DMS 273 treated with DMSO at 0.1 percent for 48 hours (cell line): ENCODE data around the gene CDC14A.
"Not testable (repeated sequence)": the region's sequence is repeated elsewhere in the genome, so short reads cannot be mapped to it uniquely, and the experiment has no call there.

ENCODE experiments used
- DNase-seq: peaks from one replicate; lab custom pipeline; 2025; lab: John Stamatoyannopoulos, UW

The CDC14A gene, protein sequence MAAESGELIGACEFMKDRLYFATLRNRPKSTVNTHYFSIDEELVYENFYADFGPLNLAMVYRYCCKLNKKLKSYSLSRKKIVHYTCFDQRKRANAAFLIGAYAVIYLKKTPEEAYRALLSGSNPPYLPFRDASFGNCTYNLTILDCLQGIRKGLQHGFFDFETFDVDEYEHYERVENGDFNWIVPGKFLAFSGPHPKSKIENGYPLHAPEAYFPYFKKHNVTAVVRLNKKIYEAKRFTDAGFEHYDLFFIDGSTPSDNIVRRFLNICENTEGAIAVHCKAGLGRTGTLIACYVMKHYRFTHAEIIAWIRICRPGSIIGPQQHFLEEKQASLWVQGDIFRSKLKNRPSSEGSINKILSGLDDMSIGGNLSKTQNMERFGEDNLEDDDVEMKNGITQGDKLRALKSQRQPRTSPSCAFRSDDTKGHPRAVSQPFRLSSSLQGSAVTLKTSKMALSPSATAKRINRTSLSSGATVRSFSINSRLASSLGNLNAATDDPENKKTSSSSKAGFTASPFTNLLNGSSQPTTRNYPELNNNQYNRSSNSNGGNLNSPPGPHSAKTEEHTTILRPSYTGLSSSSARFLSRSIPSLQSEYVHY

DNA sequence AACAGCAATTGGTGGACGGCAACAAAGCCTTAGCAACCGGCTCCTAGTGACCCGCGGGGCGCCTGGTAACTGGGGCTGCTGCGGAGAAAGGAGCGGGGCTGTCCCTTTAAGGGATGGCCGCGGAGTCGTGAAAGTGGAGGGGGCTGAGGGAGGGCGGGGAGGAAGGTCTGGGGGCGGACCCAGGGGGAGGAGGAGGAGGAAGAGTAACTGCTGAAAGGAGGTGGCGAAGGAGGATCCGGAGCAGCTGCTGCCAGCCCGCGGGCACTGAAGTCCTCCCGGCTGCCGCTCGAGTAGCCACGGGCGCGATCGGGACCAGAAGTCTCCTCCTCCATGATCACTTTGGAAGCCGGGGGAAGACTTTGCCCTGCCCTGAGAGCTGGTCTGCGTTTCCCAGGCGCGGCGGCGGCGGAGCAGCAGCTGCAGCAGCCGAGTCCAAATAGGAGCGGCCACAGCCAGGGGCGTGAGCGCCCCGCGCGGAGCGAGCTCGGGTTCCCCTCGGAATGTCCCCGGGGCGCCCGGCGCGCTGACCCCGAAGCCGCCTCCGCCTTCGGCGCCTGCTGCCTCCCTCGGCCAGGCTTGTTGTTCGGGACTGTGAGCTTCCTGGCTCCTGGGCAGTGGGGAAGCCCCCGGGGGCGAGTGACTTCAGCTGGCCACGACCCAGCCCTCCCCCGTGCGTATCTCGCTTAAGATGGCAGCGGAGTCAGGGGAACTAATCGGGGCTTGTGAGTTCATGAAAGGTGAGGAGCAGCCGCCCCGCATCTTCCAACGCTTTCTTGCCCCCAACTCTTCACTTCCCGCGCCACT lies at the start of gene CDC14A:
Gene CDC14A (plus strand): TSS at position 240 of the 804 bp plus-strand sequence. CDS start 449 bp downstream, at position 689.
- DNase-seq: peak; percentile 95

DNA sequence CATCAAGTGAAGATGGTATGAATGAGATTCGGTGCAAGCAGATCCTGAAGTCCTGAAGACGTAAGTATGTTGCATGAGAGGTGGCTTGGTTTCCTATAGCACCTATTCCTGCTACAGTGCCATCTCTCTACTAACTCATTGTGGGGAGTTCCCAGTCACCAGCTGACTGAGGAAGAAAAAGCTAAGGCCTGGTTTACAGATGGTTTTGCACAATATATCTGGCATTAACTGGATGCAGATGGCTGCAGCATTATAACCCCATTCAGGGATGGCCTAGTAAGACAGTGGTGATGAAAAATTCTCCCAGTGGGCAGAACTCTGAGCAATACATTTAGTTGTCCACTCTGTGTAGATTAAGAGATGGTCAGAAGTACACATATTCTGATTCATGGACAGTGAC lies 49.6 kb upstream of the CDC14A start:
- no peak for DNase-seq

DNA sequence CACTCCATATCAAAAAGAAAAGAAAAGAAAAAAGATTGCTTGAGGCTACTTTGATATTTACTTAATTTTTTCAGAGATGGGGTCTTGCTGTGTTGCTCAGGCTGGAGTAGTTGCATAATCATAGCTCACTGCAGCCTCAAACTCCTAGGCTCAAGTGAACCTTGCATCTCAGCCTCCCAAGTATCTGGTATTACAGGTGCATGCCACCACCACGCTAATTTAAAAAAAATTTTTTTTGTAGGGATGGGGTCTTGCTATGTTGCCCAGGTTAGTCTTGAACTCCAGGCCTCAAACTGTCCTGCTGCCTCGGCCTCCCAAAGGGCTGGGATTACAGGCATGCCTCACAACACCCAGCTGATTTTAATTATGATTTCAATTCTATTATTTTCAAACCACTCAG lies 48.1 kb upstream of the CDC14A start:
- DNase-seq: no peak

DNA sequence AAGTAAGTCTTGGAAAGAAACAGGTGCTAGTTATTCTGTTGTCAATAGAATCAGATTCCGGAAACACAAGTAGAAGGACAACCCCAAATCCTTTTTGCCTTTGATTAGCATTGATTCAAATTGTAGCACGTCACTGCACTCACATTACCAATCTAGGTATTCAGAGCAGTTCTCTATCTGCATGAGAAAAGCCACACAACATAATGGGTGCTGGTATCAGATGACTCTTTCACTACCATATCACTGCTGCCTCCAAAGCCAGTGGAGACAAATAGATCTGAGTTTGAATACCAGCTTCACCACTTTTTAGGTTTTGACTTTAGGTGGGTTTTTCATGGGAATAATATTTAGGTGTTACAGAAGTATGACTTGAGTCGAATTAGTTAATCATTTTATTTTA lies 47.4 kb upstream of the CDC14A start:
- no peak for DNase-seq

DNA sequence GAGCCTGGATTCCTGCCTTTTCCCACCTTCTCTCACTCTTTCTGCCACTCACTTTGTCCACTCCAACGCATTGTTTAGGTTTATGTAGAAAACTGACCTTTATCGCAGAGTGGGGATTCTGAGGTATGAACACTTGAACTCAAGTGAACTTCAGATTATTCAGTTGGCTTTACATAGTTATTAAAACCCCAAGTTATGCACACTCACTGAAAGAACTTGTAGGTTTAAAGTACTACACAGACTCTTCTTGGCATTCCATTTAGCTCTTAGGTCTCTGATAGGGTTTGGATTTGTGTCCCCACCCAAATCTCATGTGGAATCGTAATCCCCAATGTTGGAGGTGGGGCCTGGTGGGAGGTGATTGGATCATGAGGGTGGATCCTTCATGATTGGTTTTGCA lies 46.4 kb upstream of the CDC14A start:
- no peak for DNase-seq

DNA sequence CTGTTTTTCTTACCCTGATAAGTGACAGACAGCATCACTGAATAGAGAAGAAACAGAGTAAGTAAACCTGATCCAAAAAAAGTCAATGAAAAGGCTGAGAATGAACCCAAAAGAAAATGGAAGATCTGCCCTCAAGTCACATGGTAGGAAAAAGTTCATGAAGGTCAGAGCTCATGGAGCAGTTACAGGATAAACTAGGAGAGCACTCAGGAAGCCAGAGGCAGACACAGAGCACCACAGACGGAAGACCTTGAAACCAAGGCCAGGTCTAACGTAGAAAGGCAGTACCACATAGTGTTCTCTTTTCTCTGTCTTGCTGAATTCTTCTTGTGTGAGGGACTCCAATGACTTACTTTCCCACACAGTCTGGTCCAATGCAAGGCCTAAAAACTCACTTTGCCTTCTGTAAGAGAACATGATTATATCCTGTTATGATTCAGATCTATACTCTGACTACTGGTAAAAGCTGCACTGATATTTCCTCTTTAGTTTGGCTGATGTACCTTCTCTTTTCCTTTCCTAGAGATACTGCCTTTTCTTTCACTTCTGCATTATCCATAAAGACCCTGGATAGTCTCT lies 45.5 kb upstream of the CDC14A start:
- no peak for DNase-seq

DNA sequence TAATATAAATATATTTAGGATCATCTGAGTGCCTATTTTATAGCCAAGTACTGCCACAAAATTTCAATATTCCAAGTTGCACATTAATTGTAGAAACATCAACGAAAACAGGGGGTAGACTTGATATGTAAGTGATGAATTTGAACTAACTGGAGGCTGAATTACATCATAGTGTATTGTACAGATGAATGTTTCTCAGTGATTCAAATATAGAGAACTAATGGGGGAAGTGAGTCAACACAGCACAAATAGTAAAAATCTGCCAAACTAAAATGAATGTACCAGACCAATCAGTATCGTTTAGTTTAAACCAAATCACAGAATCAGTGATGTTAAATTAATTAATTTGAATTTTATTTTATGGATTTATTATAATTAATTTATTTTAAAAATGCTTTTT lies 43.5 kb upstream of the CDC14A start:
- no peak for DNase-seq

DNA sequence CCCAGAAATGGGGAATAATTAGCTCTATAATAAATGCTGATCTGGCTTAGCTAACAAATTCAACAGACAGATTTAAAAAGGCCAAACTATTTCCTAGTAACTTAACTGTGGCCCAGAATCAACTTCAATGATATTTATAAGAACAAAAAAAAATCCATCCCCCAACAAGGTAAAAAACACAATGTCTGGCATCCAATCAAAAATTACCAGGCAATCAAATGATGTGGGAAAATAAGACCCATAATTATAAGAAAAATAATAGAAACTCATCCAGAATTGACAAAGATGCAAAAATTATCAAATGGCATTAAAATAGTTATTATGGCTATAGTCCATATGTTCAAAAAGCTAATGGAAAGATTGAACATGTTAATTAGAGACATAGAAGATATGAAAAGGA lies 42.4 kb upstream of the CDC14A start:
- DNase-seq: no peak

DNA sequence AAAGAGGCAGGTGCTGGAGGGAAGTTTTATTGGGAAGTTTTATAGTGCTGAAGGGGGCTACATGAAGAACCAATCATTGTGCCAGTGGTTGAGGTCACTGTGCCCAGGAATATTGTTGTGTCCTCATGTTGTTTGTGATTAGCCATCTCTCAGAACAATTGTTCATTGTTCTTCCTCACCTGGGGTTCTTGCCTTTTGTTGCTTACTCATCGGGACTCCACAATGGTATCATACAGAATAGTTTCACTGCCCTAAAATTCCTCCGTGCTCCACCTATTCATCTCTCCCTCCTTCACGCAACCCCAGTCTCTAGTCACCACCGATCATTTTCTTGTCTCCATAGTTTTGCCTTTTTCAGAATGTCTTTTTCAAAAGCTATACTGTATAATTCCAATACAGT lies 38.9 kb upstream of the CDC14A start:
- no peak for DNase-seq

DNA sequence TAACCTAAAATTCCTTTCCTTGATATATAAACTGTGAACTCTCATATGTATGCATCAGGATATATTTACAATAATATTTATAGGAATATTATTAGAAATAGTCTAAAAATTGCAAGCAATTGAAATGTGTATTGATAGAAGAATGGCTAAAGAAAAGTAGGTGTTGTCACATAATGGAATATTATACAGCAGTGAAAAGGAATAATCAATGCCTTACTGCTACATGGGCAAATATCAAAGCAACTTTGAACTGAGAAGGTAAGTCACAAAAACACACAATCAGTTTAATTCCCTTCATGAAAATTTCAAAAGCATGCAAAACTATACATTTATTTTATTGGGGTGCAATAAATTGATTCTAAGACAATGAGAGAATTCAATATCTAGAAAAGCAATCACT lies 35.7 kb upstream of the CDC14A start:
- no peak for DNase-seq

DNA sequence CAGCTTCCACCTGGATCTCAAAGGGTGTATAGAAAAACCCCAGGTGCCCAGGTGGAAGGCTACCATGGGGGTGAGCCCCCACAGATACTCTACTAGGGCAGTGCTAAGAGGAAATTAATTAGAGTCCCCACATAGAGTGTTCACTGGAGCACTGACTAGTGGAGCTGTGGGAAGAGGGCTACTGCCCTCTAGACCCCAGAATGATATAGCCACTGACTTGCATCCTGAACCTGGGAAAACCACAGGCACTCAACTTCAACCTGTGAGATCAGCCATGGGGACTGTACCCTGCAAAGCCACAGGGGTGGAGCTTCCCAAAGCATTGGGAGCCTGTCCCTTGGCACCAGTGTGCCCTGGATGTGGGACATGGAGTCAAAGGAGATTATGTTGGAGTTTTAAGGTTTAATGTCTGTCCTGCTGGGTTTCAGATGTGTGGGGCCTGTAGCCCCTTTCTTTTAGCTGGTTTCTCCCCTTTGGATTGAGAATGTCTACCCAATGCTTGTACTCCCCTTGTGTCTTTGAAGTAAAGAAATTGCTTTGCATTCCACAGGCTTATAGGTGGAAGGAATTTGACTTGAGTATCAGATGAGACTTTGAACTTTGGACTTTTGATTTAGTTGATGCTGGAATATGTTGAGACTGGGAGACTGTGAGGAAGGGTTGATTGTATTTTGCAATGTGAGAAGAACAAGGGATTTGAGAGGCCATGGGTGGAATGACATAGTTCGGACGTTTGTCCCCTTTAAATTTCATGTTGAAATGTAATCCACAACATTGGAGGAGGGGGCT lies 31.8 kb upstream of the CDC14A start:
- DNase-seq: no peak

DNA sequence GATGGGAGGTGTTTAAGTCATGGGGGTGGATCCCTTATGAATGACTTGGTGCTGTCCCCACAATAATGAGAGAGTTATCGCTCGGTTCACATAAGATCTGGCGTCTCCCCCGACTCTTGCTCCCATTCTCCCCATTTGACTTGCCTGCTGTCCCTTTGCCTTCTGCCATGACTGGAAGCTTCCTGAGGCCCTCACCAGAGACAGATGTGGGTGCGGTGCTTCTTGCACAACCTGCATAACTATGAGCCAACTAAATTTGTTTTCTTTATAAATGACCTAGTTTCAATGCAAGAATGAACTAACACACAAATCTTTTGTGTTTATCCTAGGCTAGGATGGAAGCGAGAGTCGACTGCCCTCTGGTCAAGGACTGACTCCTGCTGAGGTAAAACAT lies 31.2 kb upstream of the CDC14A start:
- no peak for DNase-seq

DNA sequence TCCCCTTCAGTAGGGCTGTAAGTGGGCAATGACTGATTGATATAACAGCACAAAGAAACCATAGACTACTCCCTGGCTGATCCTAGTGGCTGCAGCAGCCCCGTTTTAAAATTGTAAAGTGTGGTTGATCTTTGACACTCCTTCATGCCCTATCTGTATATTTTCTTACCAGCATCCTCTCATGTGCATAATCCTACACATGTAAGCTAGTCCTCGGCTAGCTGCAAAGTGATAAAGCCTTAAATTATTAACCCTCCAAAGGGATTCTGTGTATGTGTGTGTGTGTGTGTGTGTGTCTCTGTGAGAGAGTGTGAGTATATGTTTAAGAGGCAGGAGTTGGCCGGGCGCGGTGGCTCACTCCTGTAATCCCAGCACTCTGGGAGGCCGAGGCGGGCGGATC lies 30.8 kb upstream of the CDC14A start:
- DNase-seq: no peak

DNA sequence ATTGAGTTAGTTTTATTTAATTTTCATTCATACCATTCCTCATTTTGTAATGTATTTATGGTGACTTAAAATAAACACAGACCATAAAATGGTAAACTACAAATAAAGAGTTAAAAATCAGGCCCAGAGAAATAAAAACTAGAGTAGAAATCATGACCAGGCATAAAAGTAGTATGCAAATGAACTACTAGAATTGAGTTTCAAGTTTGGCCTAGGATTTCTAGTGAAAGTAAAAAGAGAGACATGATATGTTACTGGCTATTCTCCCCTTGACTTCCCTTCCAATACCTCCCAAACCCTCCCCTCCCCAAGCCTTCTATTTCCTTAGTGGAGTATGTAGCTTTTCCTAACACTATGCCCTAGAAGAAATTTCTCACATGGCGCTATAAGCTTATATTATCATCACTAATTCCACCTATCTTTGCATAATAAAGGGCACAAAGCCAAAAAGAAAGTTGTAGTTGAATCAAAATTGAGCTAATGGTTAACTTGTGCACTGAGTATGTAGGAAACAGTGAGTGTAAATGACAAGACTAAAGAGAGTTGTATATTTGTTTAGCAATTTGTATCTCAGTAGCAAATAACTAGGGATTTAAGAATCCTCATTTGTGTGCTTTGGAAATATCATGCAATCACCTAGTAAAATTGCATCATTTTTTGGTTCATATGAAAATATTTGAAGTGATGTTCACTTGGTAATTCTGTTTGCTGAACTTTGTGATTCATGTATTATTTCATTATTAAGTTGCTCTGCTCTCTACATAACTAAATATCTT lies 29.7 kb upstream of the CDC14A start:
- DNase-seq: no peak

DNA sequence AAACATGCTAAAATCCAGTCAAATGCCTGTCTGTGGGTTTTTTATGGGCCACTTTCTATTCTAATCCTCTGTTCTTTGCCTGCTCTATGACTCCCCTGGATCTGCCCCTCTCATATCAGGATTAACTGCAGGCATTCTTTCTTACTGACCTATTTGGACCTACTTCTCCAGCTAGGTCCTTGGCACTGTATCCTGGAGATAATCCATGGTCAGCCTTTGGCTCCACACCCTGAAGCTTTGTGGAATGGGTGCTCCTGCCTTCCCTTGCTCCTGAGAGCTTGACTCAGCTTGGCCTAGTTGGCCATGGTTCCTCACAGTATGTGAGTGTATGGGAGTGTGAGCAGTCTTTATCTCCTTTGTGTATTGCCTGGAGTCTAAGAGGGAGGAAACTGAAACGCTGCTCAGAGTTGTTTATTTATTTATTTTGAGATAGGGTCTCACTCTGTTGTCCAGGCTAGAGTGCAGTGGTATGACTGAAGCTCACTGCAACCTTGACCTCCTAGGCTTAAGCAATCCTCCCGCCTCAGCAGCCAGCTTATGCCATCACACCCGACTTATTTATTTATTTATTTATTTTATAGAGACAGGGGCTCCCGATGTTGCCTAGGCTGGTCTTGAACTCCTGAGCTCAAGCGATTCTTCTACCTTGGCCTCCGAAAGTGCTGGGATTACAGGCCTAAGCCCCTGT lies 28.7 kb upstream of the CDC14A start:
- DNase-seq: no peak

DNA sequence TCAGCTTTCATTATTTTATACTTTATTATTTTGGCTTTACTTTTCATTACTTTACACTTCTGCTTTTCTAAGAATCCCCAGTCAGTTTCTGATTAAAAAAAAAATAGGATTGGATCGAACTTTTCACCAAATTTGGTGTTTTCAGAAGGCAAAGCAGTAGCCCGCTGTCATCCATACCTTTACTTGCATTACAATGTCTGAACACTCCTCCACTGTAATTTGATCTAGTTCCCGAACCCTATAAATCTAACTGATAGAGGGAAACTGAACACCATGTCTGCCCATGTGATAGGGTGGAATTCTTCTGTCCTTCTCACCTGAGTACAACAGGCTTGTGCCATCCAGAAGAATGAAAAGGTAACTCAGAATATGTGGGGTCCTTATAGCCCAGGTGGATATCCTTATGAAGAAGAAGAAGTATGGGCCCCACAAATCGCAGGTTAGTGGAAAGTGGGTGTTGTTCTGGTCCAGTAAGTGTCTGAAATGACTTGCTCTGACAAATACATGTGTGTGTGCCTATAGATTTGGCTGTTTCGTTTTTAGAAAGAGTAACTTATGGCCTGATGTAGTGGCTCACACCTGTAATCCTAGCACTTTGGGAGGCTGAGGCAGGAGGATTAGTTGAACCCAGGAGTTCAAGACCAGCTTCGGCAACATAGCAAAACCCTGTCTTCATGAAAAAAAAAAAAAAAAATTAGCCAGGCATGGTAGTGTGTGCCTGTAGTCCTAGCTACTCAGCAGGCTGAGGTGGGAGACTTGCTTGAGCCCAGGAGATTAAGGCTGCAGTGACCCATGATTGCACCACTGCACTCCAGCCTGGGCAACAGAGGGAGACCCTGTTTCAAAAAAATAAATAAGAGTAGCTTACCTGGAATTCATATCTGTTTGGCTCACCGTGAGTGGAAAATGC lies 26.6 kb upstream of the CDC14A start:
- DNase-seq: no peak

DNA sequence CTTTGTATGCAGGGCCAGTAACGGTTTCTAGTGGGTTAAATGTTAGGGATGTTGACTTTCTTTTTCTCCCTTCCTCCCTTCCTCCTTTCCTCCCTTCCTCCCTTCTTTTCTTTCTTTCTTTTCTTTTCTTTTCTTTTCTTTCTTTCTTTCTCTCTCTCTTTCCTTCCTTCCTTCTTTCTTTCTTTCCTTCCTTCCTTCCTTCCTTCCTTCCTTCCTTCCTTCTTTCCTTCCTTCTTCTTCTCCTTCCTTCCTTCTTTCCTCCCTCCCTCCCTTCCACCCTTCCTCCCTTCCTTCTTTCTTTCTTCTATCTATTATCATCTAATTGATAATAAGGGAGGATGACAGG lies 26.0 kb upstream of the CDC14A start:
- not testable (repeated sequence) for DNase-seq

DNA sequence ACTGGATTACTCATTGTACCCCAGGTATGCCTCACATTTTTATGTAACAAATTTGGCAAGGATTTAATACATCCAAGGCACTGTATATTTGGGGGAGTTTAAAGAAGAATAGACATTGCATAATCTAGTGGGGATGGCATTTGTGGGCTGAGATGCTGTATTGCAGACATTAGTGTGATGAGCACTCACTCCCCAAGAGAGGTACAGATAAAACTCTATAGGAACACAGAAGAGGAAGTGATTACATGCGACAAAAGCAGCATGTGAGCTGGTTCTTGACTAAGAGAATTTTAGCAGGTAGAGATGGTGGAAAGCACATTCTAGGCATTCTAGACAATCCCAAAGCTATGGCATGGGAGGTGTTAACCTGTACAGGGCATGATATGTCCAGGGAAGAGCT lies 24.2 kb upstream of the CDC14A start:
- no peak for DNase-seq

DNA sequence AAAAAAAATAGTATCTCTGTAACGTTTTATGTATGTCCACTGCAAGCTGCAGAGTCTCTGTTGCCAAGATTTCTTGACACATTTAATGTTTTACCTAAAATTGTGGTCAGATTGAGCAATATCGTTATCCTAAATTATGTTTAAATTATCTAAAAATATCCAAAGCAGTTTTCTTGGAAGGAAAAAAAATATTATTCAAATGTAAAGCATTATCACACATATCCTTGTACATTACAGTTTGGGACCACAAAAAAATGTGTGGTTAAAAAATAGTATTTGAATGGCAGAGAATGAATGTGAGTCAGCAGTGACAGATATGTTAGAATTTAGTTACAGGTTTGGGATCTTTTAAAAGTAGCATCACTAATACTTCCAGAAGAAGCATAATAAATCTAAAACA lies 21.2 kb upstream of the CDC14A start:
- DNase-seq: not testable (repeated sequence)
